Testis (tissue), 2 donors: ENCODE measurements around the gene AGR3.

Experiments
- POLR2A ChIP-seq: fragments of 450-650 bp; IDR thresholded peaks from one replicate; pipeline ENCODE4 v1.6.1; 2017; ENCODE audit warnings: antibody characterized with exemption, mild to moderate bottlenecking, moderate library complexity
- TF ChIP-seq, protein P1 (sequence below), 3 experiments: fragments of 450-650 bp in 2 of 3; fragments of 200-600 bp in 1 of 3; sonication (generic) in 1 of 3; IDR thresholded peaks; one replicate each; pipeline ENCODE4 v1.5.1; 2016 to 2019; ENCODE audit warnings: antibody characterized with exemption in 3 of 3, mild to moderate bottlenecking in 2 of 3, moderate library complexity in 1 of 3

DNA sequence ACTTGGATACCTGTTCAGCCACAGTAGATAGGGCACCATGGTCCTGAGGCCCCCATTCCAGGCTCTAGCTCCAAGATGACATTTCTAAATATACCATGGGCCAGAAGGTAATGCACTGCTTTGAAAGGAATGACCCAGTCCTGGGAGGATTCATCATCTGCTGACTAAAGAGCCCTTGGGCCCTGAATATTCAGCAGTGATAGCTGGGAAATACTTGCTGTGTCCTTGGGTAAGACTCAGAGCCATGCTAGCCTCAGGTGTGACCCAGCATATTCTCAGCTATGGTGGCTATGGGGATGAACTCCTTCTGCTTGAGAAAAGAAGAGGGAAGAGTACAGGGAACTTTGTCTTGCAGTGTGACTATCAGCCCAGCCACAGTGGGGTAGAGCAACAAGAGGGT is 55.7 kb downstream of the AGR3 start:
- TF ChIP-seq, protein P1, sequence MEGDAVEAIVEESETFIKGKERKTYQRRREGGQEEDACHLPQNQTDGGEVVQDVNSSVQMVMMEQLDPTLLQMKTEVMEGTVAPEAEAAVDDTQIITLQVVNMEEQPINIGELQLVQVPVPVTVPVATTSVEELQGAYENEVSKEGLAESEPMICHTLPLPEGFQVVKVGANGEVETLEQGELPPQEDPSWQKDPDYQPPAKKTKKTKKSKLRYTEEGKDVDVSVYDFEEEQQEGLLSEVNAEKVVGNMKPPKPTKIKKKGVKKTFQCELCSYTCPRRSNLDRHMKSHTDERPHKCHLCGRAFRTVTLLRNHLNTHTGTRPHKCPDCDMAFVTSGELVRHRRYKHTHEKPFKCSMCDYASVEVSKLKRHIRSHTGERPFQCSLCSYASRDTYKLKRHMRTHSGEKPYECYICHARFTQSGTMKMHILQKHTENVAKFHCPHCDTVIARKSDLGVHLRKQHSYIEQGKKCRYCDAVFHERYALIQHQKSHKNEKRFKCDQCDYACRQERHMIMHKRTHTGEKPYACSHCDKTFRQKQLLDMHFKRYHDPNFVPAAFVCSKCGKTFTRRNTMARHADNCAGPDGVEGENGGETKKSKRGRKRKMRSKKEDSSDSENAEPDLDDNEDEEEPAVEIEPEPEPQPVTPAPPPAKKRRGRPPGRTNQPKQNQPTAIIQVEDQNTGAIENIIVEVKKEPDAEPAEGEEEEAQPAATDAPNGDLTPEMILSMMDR (IDR thresholded peaks at IDR 0.05), result no peak
- TF ChIP-seq POLR2A, result no peak
